ENCODE data around the gene TMPRSS11A. TPM values are rescaled to one million over a fixed set of nuclear protein-coding genes. Genes with fewer than 3 reads are reported as not detected.

TMPRSS11A gene
- not detected for total RNA-seq
- long read RNA-seq, result 0 reads

GRCh38 chr4:67963356-67963755, at the start of gene TMPRSS11A:
Gene TMPRSS11A (minus strand): TSS chr4:67963493. CDS start chr4:67963393, 100 bp downstream.
- DNase-seq (ENCODE audit: low spot score), result no peak

DNA sequence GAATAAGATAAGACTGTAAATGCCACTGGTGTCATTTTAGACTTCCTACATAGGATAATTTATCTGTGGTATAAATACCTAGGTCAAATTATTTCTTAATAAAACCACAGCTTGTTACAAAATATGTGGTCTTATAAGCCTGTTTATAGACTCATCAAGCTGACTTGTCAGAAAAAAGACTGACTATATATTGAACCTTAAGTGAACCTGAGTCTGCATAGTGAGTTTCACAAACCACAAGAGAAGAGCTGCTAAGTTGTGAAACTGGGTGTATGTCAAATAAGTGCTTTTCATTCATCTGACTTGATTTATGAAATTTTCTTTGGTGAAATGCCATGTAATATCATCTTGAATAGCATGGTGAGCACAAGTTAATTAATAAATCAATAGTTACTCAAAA, 48.4 kb upstream of the TMPRSS11A start:
- DNase-seq (ENCODE audit: low spot score), result no peak

- DNase-seq (ENCODE audit: low spot score), result no peak
Measured at GRCh38 chr4:68002906-68003305, 39.6 kb upstream of the TMPRSS11A start.

DNA sequence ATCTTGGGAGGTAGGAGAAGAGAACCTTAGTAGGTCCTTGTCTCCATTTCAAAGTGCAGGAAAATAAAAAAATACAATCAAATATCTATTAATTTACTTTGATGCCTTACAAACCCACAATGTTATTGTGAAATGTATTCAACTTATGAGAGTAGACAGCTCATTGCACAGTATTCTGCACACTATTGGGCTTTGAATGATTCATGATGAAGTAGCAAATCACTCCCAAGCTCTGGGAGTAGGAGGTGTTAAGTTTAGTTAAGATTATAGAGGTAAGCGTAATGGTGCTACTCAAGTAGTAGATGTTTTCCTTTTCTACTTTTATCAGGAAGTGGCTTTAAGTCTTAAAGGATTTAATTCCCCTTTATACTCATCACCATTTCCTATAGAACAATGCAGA, 32.8 kb upstream of the TMPRSS11A start:
- DNase-seq (ENCODE audit: low spot score), result no peak

DNA sequence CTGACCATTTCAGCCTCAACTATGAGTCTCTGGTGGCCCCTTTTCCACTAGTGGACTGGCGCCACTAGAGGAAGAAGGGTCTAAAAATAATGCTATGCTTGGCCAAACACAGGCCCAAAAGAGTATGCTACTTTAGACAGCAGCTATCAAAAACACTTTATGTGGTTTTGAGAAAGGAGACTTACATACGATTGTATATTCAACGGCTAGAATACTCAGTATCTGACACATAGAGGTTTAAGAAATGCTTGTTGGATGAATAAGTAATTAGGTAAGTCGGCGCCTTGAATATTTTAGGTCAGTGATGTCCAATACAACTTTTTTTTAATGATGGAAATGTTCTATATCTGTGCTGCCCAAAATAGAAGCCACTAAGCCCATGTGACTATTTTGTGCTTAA, 25.7 kb upstream of the TMPRSS11A start:
- DNase-seq (ENCODE audit: low spot score), result no peak

DNA sequence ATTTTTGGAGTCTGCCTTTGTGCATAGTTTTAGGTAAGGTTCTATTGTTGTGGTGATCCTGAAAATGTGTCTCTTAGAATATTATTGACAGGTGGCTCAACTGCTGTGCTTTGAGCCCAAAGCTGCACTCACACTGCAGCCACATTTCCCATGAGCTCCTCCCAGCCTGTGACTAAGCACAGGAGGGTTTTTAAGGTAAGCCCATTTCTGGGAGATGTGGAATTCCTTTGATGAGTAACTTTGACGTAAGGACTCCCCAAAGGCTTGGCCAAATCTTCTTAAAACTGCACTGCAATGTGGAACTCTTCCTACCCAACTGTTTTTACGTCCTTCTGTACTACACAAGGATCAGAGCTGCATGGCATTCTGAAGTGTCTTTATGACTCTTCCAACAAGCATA, 20.0 kb upstream of the TMPRSS11A start:
- no peak for DNase-seq (ENCODE audit: low spot score)

DNA sequence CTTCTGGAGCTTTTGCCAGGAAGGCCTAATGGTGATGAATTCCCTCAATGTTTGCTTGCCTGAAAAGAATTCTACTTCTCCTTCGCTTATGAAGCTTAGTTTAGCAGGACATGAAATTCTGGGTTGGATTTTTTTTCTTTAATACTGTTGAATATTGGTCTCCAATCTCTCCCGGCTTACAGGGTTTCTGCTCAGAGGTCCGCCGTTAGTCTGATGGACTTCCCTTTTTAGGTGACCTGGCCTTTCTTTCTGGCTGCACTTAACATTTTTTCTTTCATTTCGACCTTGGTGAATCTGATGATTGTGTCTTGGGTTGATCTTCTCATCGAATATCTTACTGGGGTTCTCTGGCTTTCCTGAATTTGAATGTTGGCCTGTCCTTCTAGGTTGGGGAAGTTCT, 17.2 kb upstream of the TMPRSS11A start:
- no peak for DNase-seq (ENCODE audit: low spot score)

GRCh38 chr4:67973608-67974007, 10.3 kb upstream of the TMPRSS11A start:
- no peak for DNase-seq (ENCODE audit: low spot score)

- DNase-seq (ENCODE audit: low spot score), result no peak
Measured at GRCh38 chr4:67954890-67955289, 8.4 kb downstream of the TMPRSS11A start.

- DNase-seq (ENCODE audit: low spot score), result no peak
Measured at GRCh38 chr4:67941074-67941473, 22.2 kb downstream of the TMPRSS11A start.

GRCh38 chr4:67940506-67940905, 22.8 kb downstream of the TMPRSS11A start:
- no peak for DNase-seq (ENCODE audit: low spot score)

DNA sequence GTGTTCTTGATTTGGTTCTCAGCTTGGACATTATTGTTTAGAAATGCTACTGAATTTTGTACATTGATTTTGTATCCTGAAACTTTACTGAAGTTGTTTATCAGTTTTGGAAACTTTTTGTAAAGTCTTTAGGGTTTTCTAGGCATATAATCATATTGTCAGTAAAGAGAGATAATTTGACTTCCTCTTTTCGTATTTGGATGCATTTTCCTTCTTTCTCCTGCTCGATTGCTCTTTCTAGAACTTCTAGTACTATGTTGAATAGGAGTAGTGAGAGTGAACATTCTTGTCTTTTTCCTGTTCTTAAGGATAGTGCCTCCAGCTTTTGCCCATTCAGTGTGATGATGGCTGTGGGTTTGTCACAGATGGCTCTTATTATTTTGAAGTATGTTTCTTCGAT, 24.1 kb downstream of the TMPRSS11A start:
- no peak for DNase-seq (ENCODE audit: low spot score)

- DNase-seq (ENCODE audit: low spot score), result no peak
Measured at GRCh38 chr4:67935888-67936287, 27.4 kb downstream of the TMPRSS11A start.

- DNase-seq (ENCODE audit: low spot score), result no peak
Measured at GRCh38 chr4:67934628-67935027, 28.7 kb downstream of the TMPRSS11A start.

- no peak for DNase-seq (ENCODE audit: low spot score)
Measured at GRCh38 chr4:67933755-67934154, 29.5 kb downstream of the TMPRSS11A start.

DNA sequence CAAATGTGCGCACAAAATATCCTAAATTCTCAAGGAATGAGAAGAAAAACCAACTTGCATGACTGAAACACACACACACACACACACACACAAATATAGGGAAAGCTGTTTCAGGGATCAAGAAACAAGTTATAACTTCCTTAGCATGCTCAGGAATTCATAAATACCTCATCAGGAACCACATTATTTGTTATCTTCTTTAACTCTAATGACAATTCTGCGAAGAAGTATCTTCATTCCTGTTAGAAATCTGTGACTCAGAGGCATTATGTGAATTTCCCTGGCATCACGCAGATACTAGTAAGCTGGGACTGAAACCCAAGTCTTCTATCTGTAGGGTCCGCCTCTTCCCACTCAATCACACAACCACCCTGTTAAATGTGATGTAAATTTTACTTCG, 30.3 kb downstream of the TMPRSS11A start:
- no peak for DNase-seq (ENCODE audit: low spot score)

GRCh38 chr4:67931256-67931655, 32.0 kb downstream of the TMPRSS11A start:
- DNase-seq (ENCODE audit: low spot score), result no peak

DNA sequence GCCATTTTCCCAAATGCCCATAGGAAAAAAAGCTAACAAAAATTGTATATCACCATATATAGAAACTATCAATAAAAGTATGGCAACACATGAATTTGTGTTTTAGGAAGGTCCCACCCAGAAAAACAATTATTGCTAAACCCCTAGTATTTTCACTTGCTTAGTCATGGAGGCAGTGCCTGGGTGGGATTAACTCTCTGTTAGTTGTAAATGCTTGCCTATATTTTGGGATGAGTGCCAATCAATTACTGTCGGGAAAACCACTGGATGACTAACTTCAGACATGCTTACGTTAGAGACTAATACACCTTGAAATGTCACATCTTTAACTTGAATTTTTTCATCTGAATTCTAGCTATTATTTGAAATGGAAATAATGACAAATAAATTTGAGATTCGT, 33.9 kb downstream of the TMPRSS11A start:
- DNase-seq (ENCODE audit: low spot score), result no peak

DNA sequence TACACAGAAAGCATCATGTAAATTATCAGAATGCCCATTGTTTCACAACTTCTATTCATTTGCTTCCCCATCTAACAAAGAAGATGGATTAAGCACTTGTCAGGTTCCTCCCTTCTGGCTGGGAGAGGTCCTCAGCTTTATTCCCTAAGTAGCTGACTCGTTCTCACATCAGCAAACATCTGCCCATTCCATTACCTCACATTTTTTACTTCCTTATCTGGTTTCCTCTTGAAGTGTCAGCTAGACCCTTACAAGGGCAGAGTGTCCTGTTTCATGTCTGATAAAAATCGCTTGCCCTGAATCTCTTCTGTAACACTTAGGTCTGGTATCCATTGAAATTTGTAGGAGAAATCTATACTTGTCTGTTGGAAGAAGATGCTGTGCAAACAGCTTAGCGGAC, 34.7 kb downstream of the TMPRSS11A start:
- no peak for DNase-seq (ENCODE audit: low spot score)

GRCh38 chr4:67927251-67927650, 36.0 kb downstream of the TMPRSS11A start:
- no peak for DNase-seq (ENCODE audit: low spot score)

- DNase-seq (ENCODE audit: low spot score), result no peak
Measured at GRCh38 chr4:67926485-67926884, 36.8 kb downstream of the TMPRSS11A start.

DNA sequence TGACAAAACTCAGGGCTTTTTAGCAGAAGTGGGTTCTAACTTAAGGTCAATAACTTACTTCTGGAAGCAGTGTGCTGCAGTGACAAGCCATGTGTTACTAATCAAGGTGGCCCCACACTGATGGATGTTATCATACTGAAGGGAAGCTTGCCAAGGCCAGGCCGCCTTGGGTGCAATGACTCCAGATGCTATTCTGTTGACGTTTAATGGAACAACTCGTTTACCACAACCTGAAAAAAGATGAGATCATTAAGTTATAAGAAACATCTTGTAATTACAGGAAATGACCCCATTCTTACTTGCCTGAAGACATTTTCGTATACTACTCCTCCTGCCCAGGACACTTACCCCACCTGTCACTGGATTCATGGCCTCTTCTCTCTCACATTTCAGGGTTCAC, 40.6 kb downstream of the TMPRSS11A start:
- no peak for DNase-seq (ENCODE audit: low spot score)

DNA sequence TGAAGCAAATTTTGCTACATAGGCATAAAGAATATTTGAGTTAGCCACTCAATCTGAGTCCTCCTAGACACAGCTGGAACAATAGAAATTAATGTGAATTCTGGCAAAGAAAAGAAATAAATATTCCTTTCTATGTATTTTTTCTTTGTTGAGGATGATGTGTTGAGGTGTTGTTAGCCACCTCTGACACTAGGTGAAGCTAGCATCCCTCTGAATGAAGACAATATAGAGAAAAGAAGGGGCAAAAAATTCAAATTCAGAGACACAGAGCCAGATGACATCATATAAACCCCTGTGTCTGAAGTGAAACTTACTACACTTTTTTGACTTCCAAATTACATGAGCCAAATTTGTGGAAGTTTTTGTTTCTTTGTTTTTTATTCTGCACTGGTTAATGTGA, 44.9 kb downstream of the TMPRSS11A start:
- DNase-seq (ENCODE audit: low spot score), result no peak

DNA sequence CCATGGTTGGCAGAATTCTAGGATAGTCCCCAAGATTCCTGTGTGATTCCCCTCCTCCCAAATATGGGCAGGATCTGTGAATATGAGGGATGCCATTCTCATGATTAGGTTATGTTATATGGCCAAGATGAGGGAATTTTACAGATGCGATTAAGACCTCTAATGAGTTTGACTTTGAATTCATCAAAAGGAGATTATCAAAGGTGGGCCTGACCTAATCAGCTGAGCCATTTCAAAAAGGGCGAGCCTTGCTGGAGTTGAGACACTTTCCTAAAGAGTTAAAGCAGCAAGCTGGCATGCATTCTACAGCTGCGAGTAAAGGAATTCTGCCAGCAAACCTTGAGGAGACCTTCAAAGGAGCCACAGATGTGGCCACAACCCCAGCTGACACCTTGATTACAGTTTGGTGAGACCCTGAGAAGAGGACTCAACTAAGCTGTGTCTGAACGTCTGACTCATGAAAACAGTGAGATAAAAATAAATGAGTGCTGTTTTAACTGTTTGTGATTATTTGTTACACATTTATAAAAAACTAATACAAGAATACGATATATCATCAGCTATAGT, 47.8 kb downstream of the TMPRSS11A start:
- no peak for DNase-seq (ENCODE audit: low spot score)

Measured in mesenteric fat pad (tissue), 1 donor.